Left forelimb (tissue), 1 donor: ENCODE results near the gene GPX7.
A peak's percentile ranks its signal among the peaks of the same experiment; 100 is the strongest.

Source experiments
- DNase-seq: peaks from one replicate; pipeline ENCODE4 v3.0.0-alpha.2; 2018; ENCODE audit warnings: low spot score

GPX7 gene

GRCh38 chr1:52588027-52588426 lies 14.1 kb upstream of the GPX7 start:
- DNase-seq = no peak

DNA sequence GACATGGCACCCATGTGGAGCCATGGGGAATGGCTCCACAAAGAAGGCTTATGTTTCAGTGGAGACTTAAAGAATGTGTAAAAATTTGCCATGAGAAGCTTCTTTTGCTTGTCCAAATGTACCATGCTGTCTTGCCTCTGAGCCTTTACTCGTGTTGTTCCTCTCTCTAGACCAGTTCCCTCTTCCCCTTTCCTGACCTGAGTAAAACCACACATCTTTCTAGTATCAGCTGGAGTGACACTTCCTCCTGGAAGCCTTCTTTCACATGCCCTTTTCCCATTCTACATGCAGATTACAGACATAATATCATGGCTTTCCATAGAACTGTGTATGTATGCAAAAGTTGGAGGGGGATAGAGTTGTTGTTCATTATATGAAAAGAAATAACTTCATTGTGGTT lies 13.6 kb upstream of the GPX7 start:
- no peak for DNase-seq

DNA sequence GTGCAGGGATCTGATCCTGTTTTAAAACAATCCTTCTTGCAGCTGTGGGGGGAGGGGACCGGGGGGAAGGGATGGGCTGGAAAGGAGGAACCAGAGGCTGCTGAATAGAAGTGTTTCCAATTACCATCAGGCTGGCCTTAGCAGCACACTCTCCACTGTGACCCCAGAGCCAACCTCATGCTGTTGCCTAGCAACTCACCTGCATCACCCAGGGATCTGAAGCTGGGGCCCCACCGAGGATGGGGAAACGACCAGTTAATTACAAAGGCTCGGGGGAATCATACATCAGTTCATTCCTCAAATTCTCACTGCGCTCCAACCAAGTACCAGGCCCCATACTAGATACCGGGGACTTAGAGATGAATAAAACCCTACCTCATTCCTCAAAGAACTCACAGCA lies 11.9 kb upstream of the GPX7 start:
- DNase-seq = no peak

DNA sequence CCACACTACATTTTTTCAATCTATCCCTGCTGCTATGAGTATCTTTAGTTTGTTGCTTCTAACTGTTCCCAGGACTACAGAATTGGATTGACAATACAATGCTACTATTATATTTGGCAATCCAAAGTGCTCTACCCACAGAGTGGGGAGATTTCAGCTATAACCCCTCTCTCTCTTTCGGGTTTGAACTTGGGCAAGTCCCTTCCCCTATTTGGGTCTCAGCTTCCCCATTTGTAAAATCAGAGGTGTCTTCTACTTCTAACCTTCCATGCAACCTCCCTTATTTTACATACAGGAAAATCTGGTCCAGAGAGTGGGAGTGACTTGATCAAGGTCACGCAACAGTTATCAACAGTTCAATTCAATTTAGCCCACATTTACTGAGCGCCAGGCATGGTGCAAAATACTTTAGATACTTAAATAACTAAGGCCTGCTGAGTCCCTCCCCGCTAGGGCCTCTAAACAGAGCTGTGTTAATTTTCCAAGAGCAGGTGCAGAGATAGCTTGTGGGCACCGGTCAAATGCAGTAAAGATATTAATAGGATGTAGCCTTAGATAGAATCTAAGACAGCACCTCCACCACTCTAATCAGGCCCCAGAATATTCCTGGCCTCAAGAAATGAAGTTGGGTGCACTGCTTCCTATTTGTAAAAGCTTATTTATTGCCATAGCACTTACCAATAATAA lies 9.4 kb upstream of the GPX7 start:
- no peak for DNase-seq

GRCh38 chr1:52593495-52593894 lies 8.7 kb upstream of the GPX7 start:
- no peak for DNase-seq

DNA sequence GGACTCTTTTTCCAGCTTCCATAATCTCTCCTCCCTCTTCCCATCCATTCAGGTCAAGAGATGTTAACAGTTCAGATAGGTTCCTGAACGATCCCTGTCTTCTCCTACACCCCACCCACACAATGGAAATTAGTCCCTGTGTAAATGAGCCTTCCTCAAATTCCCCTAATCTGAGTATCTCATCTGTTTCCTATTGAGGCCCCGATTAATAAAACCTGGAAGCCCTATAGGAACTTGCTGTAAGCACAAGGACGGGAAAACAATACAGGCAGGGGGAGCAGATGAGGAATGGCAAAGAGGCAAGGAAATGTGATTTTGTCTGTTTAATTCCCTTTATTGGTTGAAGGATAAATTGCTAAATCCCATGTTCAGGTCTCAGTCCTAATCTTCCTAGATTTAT lies 7.1 kb upstream of the GPX7 start:
- no peak for DNase-seq

- DNase-seq = no peak
Observed at GRCh38 chr1:52597912-52598311, 4.3 kb upstream of the GPX7 start.

GRCh38 chr1:52598729-52599128 lies 3.4 kb upstream of the GPX7 start:
- DNase-seq = no peak

DNA sequence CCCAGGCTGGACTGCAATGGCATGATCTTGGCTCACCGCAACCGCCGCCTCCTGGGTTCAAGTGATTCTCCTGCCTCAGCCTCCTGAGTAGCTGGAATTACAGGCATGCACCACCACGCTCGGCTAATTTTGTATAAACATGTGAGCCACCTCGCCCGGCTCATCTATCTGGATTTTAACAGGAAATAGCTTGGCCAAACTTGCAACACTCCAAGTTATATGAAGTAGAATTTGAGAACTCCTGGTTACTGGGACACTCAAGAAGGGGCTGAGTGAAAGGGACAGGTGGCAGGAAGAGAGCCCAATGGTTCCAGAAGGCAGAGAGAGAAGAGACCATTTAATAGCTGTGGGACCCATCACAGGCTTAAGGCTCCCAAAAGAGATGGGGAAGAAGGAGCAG lies 2.9 kb upstream of the GPX7 start:
- no peak for DNase-seq

DNA sequence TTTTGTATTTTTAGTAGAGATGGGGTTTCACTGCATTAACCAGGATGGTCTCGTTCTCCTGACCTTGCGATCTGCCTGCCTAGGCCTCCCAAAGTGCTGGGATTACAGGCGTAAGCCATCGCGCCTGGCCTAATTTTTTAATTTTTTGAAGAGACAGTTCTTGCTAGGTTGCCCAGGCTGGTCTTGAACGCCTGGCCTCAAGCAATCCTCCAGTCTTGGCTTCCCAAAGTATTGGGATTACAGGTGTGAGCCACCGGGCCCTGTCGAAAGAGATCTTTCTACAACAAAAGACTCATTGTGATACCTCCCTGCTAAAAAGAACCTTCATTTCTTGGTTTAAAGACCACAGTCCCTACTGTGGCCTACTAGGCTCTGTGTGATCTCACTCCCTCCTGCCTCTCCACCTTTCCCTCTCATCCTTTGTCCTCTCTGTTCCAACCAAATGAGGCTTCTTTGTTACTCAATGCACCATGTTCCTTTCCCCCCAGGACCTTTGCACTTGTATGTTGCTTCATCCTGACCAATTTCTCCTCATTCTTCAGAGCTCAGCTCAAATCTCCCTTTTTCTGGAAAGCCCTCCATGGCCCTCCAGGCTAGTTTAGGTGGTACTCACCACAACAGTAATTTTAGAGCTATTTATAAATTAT lies 1.5 kb upstream of the GPX7 start:
- no peak for DNase-seq

DNA sequence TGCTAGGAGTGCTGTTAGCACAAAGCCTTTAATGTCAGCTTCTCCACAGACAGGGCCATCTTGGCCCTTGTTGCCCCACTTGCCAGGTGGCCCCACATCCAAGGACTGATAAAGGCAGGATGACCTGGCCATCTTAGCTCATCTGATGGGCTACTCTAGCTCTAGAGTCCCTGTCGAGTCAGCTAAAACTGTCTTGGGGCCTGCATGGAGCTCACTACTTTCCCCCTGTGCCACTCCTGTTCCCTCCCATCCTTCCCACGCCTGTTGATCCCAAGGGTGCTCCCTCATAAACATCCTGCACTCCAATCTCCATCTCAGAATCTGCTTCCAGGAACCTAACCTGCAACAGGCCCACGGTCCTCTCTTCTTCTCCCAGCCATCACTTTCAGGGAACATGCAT lies 652 bp upstream of the GPX7 start:
- DNase-seq = no peak

GRCh38 chr1:52602856-52603600 lies 857 bp downstream of the GPX7 start:
- DNase-seq = peak; percentile 74

DNA sequence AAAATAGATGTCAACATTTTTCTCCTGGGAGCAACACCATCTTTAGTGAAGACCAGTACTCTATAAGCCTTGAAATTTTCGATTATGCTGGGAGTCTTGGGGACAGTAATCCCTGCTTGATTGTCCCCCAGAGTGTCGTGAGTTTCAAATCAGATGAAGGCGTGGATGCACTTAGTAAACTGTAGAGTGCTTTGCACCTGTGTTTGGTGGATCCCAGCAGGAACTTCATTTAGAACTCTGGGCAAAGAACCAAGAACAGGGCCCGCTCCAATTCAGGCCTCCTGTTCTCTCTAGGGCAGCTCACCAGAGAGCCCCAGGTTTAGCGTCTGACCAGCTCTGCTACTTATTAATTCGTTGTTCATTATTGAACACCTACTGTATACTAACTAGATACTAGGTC lies 1.5 kb downstream of the GPX7 start:
- no peak for DNase-seq

GRCh38 chr1:52604063-52604770 lies 2.0 kb downstream of the GPX7 start:
- no peak for DNase-seq

- no peak for DNase-seq
Observed at GRCh38 chr1:52613636-52614373, 11.6 kb downstream of the GPX7 start.

DNA sequence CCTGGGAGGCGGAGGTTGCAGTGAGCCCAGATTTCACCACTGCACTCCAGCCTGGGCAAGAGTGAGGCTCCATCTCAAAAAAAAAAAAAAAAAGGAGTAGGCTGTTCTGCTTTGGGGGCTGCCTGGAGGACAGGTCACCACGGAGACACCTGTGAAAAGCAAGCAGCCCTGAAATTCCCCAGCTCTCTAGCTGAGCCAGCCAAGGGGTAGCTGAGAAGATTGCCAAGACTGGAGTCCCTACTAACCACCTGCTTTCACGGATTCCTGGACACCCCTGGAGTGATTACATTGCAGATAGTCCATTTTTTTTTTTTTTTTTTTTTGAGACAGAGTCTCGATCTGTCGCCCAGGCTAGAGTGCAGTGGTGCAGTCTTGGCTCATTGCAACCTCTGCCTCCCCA lies 12.5 kb downstream of the GPX7 start:
- DNase-seq = no peak

DNA sequence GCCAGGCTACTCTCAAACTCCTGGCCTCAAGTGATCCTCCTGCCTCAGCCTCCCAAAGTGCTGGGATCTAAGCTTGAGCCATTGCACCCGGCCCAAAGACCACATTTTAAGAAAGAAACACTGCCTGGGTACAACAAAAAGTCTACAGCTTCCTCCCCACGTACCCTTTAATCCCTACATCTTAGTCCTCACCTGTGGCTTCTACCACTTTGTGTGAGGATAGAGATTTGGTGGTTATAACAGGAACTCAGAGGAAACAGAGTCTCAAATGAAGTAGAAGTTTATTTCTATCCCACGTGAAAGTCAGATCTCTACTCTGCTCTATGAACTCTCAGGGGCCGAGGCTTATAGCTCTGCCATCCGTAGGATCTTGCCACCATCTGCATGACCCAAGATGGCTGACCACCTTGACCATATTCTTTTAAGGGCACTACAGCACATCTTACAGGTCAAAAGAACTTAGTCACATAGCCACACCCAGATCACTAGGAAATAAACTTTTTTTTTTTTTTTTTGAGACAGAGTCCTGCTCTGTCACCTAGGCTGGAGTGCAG lies 13.4 kb downstream of the GPX7 start:
- no peak for DNase-seq

DNA sequence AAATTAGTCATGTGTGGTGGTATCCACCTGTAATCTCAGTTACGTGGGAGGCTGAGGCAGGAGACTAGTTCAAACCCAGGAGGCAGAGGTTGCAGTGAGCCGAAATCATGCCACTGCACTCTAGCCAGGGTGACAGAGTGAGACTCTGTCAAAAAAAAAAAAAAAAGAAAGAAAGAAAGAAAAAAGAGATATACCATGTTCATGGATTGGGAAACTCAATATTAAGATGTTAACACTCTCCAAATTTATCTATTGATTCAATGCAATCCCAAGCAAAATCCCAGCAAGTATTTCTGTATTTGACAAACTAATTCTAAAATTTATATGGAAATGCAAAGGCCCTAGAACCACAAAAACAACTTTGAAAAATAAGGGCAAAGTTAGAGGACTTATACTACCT lies 19.8 kb downstream of the GPX7 start:
- no peak for DNase-seq

GRCh38 chr1:52623812-52624211 lies 21.6 kb downstream of the GPX7 start:
- DNase-seq = no peak

- no peak for DNase-seq
Observed at GRCh38 chr1:52627028-52627427, 24.9 kb downstream of the GPX7 start.

DNA sequence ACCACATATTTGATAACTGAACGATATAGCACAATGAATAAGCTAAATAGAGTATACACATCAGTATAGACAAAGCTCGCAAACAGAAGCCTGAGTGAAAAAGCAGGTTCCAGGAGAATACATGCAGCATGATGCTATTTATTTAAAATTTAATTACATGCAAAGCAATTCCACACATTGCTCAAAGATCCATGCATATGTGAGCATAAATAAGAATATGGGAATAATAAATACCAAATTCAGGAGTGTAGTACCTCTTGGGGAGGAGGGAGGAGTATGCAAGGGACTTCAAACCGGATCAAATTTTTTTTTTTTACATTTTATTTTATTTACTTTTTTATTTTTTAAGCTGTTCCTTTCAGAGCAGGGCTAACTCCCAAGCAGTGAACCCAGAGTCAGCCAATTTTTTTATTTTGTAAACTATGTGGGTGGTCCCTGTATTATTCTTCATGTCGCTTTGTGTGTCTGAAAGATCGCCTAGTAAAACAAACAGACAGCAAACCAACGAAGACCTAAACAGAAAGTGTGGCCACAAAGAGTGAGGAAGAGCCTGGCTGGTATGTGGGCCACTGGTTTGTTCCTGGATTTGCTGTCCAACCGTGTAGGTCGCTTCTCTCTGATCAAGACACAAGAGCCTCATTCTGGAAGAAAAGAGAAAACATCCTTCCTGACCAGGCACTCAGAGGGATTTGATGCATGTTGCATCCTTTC lies 26.6 kb downstream of the GPX7 start:
- DNase-seq = no peak
